Subcutaneous adipose tissue (tissue), 4 donors: Measurements from ENCODE around the gene AP5B1. TPM values are rescaled to one million over a fixed set of nuclear protein-coding genes. Genes with fewer than 3 reads are reported as not detected.

Source experiments
- CTCF ChIP-seq: fragments of 450-650 bp; IDR thresholded peaks from one replicate; pipeline ENCODE4 v1.5.1; 2016; ENCODE audit warnings: low read depth, mild to moderate bottlenecking, control low read depth, antibody characterized with exemption, moderate library complexity
- total RNA-seq, 4 donors: library from RNA; depleted of rRNA; stranded (reverse); fragments of >200 nt; gene quantifications; one replicate each; pipeline ENCODE4 v1.1.0, GENCODE V29; 2016

The AP5B1 gene, protein sequence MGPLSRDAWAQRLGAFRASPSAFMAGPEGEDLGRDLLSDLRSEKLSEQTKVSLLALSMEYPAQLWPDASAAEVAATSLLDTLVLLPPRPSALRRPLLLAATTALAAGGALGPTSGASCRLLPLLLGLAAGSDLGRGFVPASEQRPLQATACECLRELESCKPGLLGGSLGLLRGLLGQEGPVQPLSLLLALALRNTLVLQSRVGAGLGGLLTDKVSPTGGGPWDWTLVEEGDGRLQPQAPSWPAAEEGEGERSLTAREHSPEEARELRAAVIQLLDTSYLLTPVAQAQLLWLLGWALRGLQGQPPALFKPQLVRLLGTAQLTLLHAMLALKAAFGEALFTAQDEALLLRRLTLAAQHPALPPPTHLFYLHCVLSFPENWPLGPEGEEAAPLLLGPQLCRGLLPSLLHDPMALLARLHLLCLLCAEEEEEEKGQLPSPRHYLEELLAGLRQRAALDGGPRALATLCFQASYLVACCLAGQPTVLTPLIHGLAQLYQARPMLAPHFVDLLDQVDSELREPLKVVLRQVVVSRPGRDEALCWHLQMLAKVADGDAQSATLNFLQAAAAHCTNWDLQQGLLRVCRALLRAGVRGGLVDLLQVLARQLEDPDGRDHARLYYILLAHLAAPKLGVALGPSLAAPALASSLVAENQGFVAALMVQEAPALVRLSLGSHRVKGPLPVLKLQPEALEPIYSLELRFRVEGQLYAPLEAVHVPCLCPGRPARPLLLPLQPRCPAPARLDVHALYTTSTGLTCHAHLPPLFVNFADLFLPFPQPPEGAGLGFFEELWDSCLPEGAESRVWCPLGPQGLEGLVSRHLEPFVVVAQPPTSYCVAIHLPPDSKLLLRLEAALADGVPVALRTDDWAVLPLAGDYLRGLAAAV
- 10 to 100 TPM in 3 of 4 donors, 1 to 10 TPM in 1; 7.0 to 30.0 (median 14.6) TPM for total RNA-seq

- TF ChIP-seq CTCF, result no peak
Observed at GRCh38 chr11:65780770-65781151, at the start of gene AP5B1. TSS of gene AP5B1 (minus strand) at chr11:65780976. CDS start at chr11:65780591, 385 bp downstream.

- no peak for TF ChIP-seq CTCF
Observed at GRCh38 chr11:65829459-65829858, 48.7 kb upstream of the AP5B1 start.

DNA sequence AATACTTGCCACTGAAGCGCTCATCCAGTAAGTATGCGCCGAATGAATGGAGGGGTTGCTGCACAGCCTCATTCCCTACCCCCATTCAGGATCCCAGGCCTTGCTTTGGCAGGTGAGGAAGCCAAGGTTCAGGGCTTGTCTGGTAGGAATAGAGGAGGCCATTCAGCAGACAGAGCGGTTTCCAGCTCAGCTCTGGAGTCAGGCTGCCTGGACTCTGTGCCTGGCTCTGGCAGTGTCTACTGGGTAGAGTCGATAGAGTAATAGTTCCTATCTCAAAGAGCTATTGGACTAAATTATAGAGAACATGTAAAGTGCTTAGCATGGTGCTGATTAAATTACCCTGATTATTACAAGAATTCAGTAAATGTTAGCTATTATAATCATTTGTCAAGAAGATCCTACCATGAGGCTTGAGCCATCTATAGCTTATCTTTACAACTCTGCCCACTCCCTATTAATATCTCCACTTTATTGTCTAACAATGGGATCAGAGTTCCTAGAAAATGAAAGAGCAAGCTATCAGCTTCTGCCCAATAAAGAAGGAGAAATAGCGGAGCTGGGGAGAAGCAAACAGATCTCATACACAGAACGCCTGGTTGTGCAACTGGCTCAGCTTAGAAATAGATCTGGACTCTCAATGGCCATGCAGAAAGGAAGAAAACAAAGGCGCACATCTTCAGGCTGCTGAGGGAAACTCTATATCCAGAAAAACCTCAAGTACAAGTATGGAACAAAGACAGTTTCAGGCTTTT is 46.4 kb upstream of the AP5B1 start:
- no peak for TF ChIP-seq CTCF

DNA sequence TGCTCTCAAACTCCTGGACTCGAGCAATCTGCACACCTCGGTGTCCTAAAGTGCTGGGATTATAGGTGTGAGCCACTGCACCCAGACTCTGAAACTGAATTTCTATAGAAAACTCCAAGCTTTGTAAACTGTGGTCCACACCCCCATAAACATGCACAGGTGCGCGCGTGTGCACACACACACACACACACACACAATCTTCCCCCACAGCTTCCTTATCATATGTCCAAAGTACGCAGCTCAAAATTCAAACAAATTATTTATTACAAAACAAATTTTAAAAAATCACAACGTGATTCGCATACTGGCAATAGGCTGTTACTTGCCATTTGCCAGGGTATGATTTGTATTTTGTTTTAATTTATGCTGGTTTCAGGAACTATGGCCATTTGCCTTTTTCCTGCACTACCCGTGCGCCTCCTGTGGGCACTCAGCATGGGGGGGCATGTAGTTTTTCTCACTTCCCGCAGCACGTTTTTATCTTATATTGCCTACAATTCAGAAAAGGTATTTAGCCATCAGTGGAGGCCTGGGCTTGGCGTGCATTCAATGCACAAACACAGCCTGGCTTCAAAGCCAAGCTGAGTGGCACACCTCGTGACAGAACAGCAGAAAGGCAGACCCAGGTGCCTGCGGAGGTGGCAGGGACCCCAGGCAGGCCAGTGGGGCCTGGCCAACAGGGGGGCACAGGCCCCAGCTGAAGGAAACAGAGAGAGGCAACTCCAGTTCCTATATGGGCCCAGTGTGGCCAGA is 42.2 kb upstream of the AP5B1 start:
- TF ChIP-seq CTCF, result no peak

DNA sequence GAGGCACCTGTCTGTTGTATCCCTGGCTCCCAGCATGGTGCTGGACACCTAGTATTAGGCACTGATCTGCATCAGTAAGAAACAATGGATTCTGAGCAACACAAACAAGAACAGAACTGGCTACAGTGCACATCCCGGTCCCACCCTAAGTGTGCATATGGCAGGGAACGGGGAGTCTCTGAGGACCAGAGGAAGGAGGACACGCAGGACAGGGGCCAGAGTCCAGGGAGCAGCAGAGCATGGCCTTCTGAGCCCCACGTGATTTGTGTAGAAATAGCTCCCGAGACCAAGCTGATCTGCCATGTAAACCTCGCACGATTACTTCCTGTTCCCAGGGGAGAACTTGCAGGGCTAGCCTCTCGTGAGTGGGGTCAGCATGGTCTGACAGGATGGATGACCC is 40.3 kb upstream of the AP5B1 start:
- TF ChIP-seq CTCF, result no peak

- TF ChIP-seq CTCF, result no peak
Observed at GRCh38 chr11:65817835-65818680, 37.3 kb upstream of the AP5B1 start.
